DOHH2 (cell line): ENCODE measurements around the gene SYNE1.

Experiments used
- H3F3A ChIP-seq: fragments of 200-600 bp; sonication (generic), shearing (Covaris generic); 2 replicates; pipeline ENCODE4 v1.6.0; 2016; ENCODE audit warnings: antibody characterized with exemption, mild to moderate bottlenecking; ENCODE audit not compliant: control insufficient read depth, insufficient read depth
- H3K27ac ChIP-seq: fragments of 200-600 bp; sonication (generic); 2 replicates; pipeline ENCODE4 v1.5.1; 2014; ENCODE audit warnings: low read depth, mild to moderate bottlenecking, low read length, moderate library complexity
- H3K27me3 ChIP-seq: fragments of 200-600 bp; sonication (generic); 2 replicates; pipeline ENCODE4 v1.6.1; 2014; ENCODE audit warnings: mild to moderate bottlenecking, low read length, mixed read lengths; ENCODE audit not compliant: control insufficient read depth
- H3K36me3 ChIP-seq: fragments of 200-600 bp; sonication (generic); 2 replicates; pipeline ENCODE4 v1.6.1; 2014; ENCODE audit warnings: mild to moderate bottlenecking, low read length, moderate library complexity, mixed read lengths; ENCODE audit not compliant: control insufficient read depth
- H3K4me1 ChIP-seq: fragments of 200-600 bp; sonication (generic); 2 replicates; pipeline ENCODE4 v1.6.1; 2014; ENCODE audit warnings: mild to moderate bottlenecking, low read length, mixed read lengths; ENCODE audit not compliant: control insufficient read depth
- H3K4me2 ChIP-seq: fragments of 200-600 bp; sonication (generic); 2 replicates; pipeline ENCODE4 v1.6.0; 2014; ENCODE audit warnings: mild to moderate bottlenecking, low read length, moderate library complexity
- H3K4me3 ChIP-seq: fragments of 200-600 bp; sonication (generic); 2 replicates; pipeline ENCODE4 v1.5.1; 2014; ENCODE audit warnings: mild to moderate bottlenecking, low read length, mixed read lengths
- H3K79me2 ChIP-seq: fragments of 200-600 bp; sonication (generic); 2 replicates; pipeline ENCODE4 v1.6.1; 2014; ENCODE audit warnings: mild to moderate bottlenecking, low read length, mixed read lengths; ENCODE audit not compliant: control insufficient read depth
- H3K9me2 ChIP-seq: fragments of 200-600 bp; sonication (generic); replicated peaks from 2 replicates; pipeline ENCODE4 v1.6.1; 2014; ENCODE audit warnings: mild to moderate bottlenecking, low read length, mixed read lengths; ENCODE audit not compliant: control insufficient read depth
- H3K9me3 ChIP-seq: fragments of 200-600 bp; sonication (generic); 2 replicates; pipeline ENCODE4 v1.6.1; 2014; ENCODE audit warnings: antibody characterized with exemption, low read length, mixed read lengths; ENCODE audit not compliant: control insufficient read depth, insufficient read depth
- H4K20me1 ChIP-seq: fragments of 200-600 bp; sonication (generic); 2 replicates; pipeline ENCODE4 v1.6.0; 2014; ENCODE audit warnings: low read depth, mild to moderate bottlenecking, antibody characterized with exemption, low read length, moderate library complexity; ENCODE audit not compliant: control insufficient read depth, insufficient read depth
- EZH2phosphoT487 ChIP-seq: fragments of 200-600 bp; sonication (generic); IDR thresholded peaks from 2 replicates; pipeline ENCODE4 v1.6.1; 2017; ENCODE audit warnings: borderline replicate concordance, mild to moderate bottlenecking, antibody characterized with exemption, low read length, moderate library complexity, mixed read lengths
- TF ChIP-seq, protein P1 (sequence below): fragments of 200-600 bp; sonication (generic); IDR thresholded peaks from one replicate; pipeline ENCODE4 v1.5.1; 2014; ENCODE audit warnings: antibody characterized with exemption, mild to moderate bottlenecking, low read depth, low read length; ENCODE audit not compliant: poor library complexity, severe bottlenecking

SYNE1 gene

DNA sequence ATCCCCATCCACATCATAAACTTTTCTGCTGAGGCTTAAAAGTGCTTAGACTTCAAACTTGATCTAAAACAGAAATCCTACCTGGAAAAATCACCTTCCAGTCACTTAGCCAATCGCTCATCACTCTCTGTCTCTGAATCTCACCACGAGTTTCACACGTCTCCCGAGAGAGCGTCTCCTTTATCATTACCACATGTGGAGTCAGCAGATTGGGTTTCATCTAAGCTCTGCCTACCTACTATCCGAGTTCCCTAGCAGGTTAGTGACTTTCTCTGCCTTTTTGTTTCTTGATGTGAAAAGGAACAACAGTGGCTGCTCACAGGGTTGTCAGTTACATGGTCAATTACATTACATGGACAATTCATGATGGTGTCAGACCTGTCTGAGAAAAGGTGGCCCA, 543.5 kb downstream of the SYNE1 start:
- H3K27ac ChIP-seq = no peak overlapping the region
- H3K4me2 ChIP-seq = no peak overlapping the region
- no peak for TF ChIP-seq EZH2phosphoT487
- TF ChIP-seq, protein P1, sequence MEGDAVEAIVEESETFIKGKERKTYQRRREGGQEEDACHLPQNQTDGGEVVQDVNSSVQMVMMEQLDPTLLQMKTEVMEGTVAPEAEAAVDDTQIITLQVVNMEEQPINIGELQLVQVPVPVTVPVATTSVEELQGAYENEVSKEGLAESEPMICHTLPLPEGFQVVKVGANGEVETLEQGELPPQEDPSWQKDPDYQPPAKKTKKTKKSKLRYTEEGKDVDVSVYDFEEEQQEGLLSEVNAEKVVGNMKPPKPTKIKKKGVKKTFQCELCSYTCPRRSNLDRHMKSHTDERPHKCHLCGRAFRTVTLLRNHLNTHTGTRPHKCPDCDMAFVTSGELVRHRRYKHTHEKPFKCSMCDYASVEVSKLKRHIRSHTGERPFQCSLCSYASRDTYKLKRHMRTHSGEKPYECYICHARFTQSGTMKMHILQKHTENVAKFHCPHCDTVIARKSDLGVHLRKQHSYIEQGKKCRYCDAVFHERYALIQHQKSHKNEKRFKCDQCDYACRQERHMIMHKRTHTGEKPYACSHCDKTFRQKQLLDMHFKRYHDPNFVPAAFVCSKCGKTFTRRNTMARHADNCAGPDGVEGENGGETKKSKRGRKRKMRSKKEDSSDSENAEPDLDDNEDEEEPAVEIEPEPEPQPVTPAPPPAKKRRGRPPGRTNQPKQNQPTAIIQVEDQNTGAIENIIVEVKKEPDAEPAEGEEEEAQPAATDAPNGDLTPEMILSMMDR = no peak
- H3K9me3 ChIP-seq = no peaks in the 10 kb centered on the region
- H3K27me3 ChIP-seq = no peaks in the 10 kb centered on the region
- no peaks in the 10 kb centered on the region for H3K36me3 ChIP-seq
- no peaks in the 10 kb centered on the region for H3F3A ChIP-seq
- H3K4me1 ChIP-seq = no peaks in the 10 kb centered on the region
- H3K79me2 ChIP-seq = no peaks in the 10 kb centered on the region
- no peaks in the 10 kb centered on the region for H4K20me1 ChIP-seq
- H3K9me2 ChIP-seq = no peaks in the 10 kb centered on the region
- no peak overlapping the region for H3K4me3 ChIP-seq

DNA sequence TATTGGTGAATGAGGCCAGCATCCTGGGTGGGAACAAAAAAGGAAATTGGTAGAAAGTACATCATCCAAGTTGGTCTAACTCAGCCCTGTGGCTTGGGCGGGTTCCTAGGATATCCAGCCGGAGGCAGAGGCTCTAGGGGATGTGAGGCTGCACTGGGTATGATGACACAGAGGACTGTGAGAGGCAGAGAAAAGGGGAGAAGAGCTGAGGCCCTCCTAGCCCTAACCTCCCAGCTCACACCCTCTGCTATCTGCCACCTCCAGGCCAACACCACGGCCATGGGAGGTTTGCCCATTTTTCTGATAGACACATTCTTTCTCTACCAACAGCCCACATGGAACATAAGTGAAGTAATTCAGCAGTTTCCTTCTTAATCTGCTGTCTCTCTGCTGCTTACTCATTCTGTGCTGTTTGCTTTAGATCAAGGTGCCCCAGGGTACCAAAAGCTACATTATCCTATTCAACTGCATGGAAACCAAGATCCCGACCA, 545.3 kb downstream of the SYNE1 start:
- no peak overlapping the region for H3K4me2 ChIP-seq

DNA sequence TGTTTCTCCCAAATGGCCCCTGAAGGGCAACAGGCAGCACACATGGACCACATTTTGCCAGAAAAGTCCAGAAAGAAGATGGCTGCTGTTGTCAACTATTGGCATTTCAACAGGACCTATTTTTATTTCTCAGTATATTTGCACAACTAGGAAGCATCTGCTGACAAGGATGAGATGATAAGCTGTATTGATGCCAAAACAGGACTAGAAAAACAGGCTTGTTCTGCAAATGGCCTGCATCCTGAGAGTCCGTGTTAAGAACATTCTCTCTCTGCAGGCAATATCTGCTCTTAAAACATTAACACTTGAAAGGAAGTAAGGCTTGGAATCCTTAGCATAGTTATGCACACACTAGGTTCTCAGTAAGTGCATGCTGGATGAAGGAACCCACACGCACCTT, 546.0 kb downstream of the SYNE1 start:
- Histone ChIP-seq H3K36me3 (no peaks in the 10 kb centered on the region), H3K27ac (no peak overlapping the region), H3K79me2 (no peaks in the 10 kb centered on the region), H3K4me3 (no peak overlapping the region), H3K9me2 (no peaks in the 10 kb centered on the region), H3K27me3 (0 out of 2 replicates have a peak, but pooled peaks cover 3% of the 10 kb centered on the region), H4K20me1 (no peaks in the 10 kb centered on the region), H3K4me1 (no peaks in the 10 kb centered on the region), H3K4me2 (no peak overlapping the region), H3K9me3 (no peaks in the 10 kb centered on the region), H3F3A (no peaks in the 10 kb centered on the region)
- no peak for TF ChIP-seq EZH2phosphoT487
- TF ChIP-seq, protein P1 = no peak

More for the DNA sequence above, 545.3 kb downstream of the SYNE1 start:
- Histone ChIP-seq H3K36me3 (no peaks in the 10 kb centered on the region), H3F3A (no peaks in the 10 kb centered on the region), H3K4me3 (no peak overlapping the region), H3K27ac (no peak overlapping the region), H3K9me3 (no peaks in the 10 kb centered on the region), H3K79me2 (no peaks in the 10 kb centered on the region), H3K9me2 (no peaks in the 10 kb centered on the region), H4K20me1 (no peaks in the 10 kb centered on the region), H3K27me3 (0 out of 2 replicates have a peak, but pooled peaks cover 3% of the 10 kb centered on the region), H3K4me1 (no peaks in the 10 kb centered on the region)
- TF ChIP-seq, protein P1 = no peak
- TF ChIP-seq EZH2phosphoT487 = no peak
